Breast epithelium (tissue), 4 donors: ENCODE results near the gene CLEC18C. TPM values are rescaled to one million over a fixed set of nuclear protein-coding genes. Genes with fewer than 3 reads are reported as not detected.
"Not testable (repeated sequence)": the region's sequence is repeated elsewhere in the genome, so short reads cannot be mapped to it uniquely, and the experiment has no call there.

Experiments
- DNase-seq, 2 donors: peaks; one replicate each; pipeline ENCODE4 v3.0.0-alpha.2; 2019; ENCODE audit warnings: low spot score in 2 of 2
- H3K27ac ChIP-seq, 2 donors: fragments of 200-600 bp; sonication (generic) in 1 of 2; one replicate each; pipeline ENCODE4 v1.5.1; 2016 to 2019; ENCODE audit warnings: mild to moderate bottlenecking in 1 of 2
- H3K27me3 ChIP-seq, 2 donors: fragments of 200-600 bp; sonication (generic) in 1 of 2; one replicate each; pipeline versions ENCODE4 v1.5.1 to v1.6.0; 2017 to 2019; ENCODE audit warnings: control low read depth in 1 of 2, mild to moderate bottlenecking in 1 of 2
- H3K36me3 ChIP-seq: fragments of 200-600 bp; one replicate; pipeline ENCODE4 v1.5.1; 2019
- H3K4me1 ChIP-seq, 2 donors: fragments of 200-600 bp; sonication (generic); one replicate each; pipeline ENCODE4 v1.5.1; 2016 to 2019; ENCODE audit warnings: control low read depth in 1 of 2
- H3K4me3 ChIP-seq, 3 donors: fragments of 200-600 bp; sonication (generic); 1 replicate in 2 of 3; 2 replicates in 1 of 3; pipeline ENCODE4 v1.5.1; 2016 to 2019; ENCODE audit warnings: mild to moderate bottlenecking in 3 of 3, moderate library complexity in 2 of 3
- H3K9me3 ChIP-seq, 2 donors: fragments of 200-600 bp; sonication (generic) in 1 of 2; one replicate each; pipeline ENCODE4 v1.5.1; 2016 to 2019; ENCODE audit warnings: control low read depth in 1 of 2
- CTCF ChIP-seq, 3 donors: fragments of 450-650 bp; IDR thresholded peaks; one replicate each; pipeline ENCODE4 v1.5.1; 2016 to 2017; ENCODE audit warnings: antibody characterized with exemption in 3 of 3, mild to moderate bottlenecking in 3 of 3, moderate library complexity in 3 of 3
- POLR2A ChIP-seq: fragments of 450-650 bp; IDR thresholded peaks from one replicate; pipeline ENCODE4 v1.6.1; 2016; ENCODE audit warnings: antibody characterized with exemption, mild to moderate bottlenecking, moderate library complexity
- POLR2AphosphoS5 ChIP-seq, 3 donors: sonication (generic); formaldehyde crosslinking; IDR thresholded peaks; one replicate each; pipeline ENCODE4 v1.6.1; 2017; ENCODE audit warnings: antibody characterized with exemption in 3 of 3
- intact Hi-C: fragments of 100-400 bp; cut with DNase I; formaldehyde crosslinking; loops from one replicate; pipeline ENCODE4 v1.15.1; 2023; ENCODE audit warnings: low total_unique reads
- total RNA-seq, 3 donors: library from RNA; depleted of rRNA; stranded (reverse); fragments of >200 nt; gene quantifications; one replicate each; pipeline ENCODE4 v1.1.0, GENCODE V29; 2016

The CLEC18C gene
- total RNA-seq, 3 donors from 2014 or later, result 0.15 to 0.66 TPM; not detected in 1

- Histone ChIP-seq H3K4me1 (no peaks in the 10 kb centered on the region), H3K9me3 (no peaks in the 10 kb centered on the region), H3K27ac (no peak overlapping the region), H3K27me3 (no peaks in the 10 kb centered on the region), H3K36me3 (peaks cover 21% of the 10 kb centered on the region), H3K4me3 (no peak overlapping the region)
- TF ChIP-seq POLR2AphosphoS5 (IDR thresholded peaks at IDR 0.05) (no peak), CTCF (IDR thresholded peaks at IDR 0.05) (no peak), POLR2A (no peak)
- no peak for DNase-seq
- intact Hi-C loops, result no loop called here
Measured at GRCh38 chr16:70151391-70151790, 22.2 kb upstream of the CLEC18C start.

DNA sequence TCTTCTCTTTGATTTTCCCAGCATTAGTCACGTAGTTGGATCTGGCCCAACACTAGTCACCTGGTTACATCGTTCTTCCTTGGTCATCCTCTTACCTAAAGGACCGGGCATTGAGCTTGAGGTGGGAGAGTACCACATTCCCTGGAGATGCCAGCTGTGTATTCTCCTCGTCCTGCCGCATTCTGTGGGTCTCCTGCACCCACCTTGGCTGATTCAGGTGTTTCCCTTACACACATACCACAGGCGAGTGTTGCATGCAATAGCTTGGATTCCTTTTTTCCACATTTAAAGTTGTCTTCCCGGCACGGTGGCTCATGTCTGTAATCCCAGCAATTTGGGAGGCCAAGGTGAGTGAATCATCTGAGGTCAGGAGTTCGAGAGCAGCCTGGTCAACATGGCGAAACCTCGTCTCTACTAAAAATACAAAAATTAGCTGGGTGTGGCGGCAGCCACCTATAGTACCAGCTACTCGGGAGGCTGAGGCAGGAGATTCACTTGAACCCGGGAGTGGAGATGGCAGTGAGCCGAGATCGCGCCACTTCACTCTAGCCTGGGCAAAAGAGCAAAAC, 21.6 kb upstream of the CLEC18C start:
- Histone ChIP-seq H3K4me1 (no peaks in the 10 kb centered on the region), H3K4me3 (no peak overlapping the region), H3K9me3 (no peaks in the 10 kb centered on the region), H3K27me3 (no peaks in the 10 kb centered on the region), H3K36me3 (peaks cover 21% of the 10 kb centered on the region), H3K27ac (no peak overlapping the region)
- no peak for TF ChIP-seq POLR2A
- no peak for TF ChIP-seq CTCF (IDR thresholded peaks at IDR 0.05)
- TF ChIP-seq POLR2AphosphoS5 (IDR thresholded peaks at IDR 0.05), result no peak
- no peak for DNase-seq
- intact Hi-C loops, result no loop called here

DNA sequence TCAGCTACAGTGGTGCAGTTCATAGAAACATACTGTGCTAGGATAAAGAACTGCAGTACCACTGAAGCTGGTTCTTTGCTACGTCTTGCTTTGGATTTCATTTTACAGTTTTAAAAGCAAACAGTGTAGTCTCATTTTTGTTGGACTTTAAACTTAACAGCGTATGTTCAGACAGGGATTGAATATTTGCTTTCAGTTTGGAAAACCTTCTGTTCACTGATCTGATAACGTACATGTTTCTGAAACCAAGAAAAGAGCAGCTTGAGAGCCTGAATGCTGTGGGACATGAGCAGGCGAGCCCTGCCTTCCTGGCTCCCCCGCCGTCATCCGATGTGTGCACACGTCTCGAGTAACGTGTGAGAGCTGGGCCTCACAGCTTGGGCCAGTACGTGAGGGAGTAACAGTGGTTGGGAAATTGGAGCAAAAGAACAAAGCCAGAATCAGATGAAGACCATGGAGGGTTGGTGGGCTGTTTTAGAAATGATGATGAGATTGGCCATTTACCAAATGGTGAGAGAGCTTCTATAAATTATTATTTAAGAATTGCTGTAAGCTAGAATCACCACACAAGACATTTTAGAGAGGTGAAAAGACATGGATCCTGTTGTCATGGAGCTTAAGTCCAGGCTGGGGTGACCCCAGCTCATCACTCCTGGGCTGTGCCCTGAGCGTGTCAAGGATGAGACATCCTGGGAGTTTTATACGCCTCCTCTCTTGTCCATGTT, 20.8 kb upstream of the CLEC18C start:
- Histone ChIP-seq H3K9me3 (no peaks in the 10 kb centered on the region), H3K4me3 (no peak overlapping the region), H3K27ac (no peak overlapping the region), H3K27me3 (no peaks in the 10 kb centered on the region), H3K36me3 (peaks cover 21% of the 10 kb centered on the region), H3K4me1 (no peaks in the 10 kb centered on the region)
- TF ChIP-seq CTCF (IDR thresholded peaks at IDR 0.05) (no peak), POLR2AphosphoS5 (IDR thresholded peaks at IDR 0.05) (no peak), POLR2A (no peak)
- no peak for DNase-seq
- intact Hi-C loops, result no loop called here

GRCh38 chr16:70154736-70155135, 18.9 kb upstream of the CLEC18C start:
- H3K9me3 ChIP-seq, intact Hi-C loops, DNase-seq: not testable (repeated sequence)

DNA sequence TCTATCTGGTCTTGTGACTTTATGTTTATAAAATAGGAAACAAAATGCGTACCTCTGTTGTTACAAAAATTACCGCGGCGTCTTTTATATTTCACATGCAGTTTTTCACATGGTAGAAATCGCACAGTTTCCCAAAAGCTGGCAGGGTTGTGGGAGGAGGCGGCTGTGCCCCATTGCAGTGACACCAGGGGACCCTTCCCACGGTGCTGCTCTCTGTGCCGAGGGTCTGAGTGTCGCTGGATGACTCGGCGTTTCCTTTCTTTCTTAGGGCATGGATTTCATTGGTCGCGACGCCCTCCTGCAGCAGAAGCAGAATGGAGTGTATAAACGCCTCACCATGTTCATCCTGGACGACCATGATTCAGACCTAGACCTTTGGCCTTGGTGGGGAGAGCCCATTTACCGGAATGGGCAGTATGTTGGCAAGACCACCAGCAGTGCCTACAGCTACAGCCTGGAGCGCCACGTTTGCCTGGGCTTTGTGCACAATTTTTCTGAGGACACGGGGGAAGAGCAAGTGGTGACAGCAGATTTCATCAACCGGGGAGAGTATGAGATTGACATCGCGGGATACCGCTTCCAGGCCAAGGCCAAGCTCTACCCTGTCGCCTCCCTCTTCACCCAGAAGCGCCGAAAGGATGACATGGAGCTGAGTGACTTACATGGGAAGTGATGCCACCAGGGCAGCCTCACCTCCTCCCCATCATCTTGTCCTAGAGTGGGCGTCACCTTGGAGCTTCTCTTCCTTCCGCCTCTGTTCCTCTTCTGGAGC, 17.2 kb upstream of the CLEC18C start:
- TF ChIP-seq CTCF (IDR thresholded peaks at IDR 0.05) (no peak), POLR2AphosphoS5 (IDR thresholded peaks at IDR 0.05) (no peak), POLR2A (no peak)
- Histone ChIP-seq H3K27me3 (no peaks in the 10 kb centered on the region), H3K4me1 (no peaks in the 10 kb centered on the region), H3K4me3 (no peak overlapping the region), H3K27ac (no peak overlapping the region), H3K36me3 (peaks cover 25% of the 10 kb centered on the region), H3K9me3 (no peaks in the 10 kb centered on the region)
- no peak for DNase-seq
- intact Hi-C loops, result no loop called here

More at GRCh38 chr16:70154736-70155135, 18.9 kb upstream of the CLEC18C start:
- H3K27me3 ChIP-seq, H3K4me3 ChIP-seq, H3K27ac ChIP-seq, H3K4me1 ChIP-seq: not testable (repeated sequence)
- peaks cover 18% of the 10 kb centered on the region for H3K36me3 ChIP-seq
